Measurements from ENCODE around the gene NAMPT. TPM values are rescaled to one million over a fixed set of nuclear protein-coding genes. Genes with fewer than 3 reads are reported as not detected.

The NAMPT gene
- total RNA-seq = 100 to 1,000 TPM; 194 to 414 (median 270) TPM
- total RNA-seq (2013) = 92.5 TPM

- ATAC-seq = no peak
- H3K4me1 Mint-ChIP-seq = peaks cover 21 to 25% of the 10 kb centered on the region in 2 donors
Observed at GRCh38 chr7:106284714-106285050, at the start of gene NAMPT. TSS of gene NAMPT (minus strand) at chr7:106284983. CDS start at chr7:106284884, 99 bp downstream.

DNA sequence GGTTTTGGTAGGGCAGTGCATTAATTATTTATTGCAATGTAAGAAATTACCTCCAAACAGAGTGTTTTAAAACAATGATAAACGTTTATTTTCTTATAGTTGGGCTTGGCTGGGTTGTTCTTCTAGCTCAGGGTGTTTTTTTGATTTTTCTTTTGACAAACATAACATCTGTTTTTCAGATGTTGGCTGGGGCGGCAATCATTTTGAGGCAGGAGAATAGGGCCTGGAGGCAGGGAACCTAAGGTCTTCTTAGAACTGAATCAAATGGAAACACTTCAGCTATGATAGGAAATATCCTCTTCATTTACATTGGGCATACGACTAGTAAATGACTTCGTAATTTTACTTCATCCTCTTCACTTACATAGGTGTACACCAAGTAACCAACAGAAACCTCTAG, 47.4 kb upstream of the NAMPT start:
- Histone ChIP-seq H3K4me1 (ENCODE audit: control insufficient read depth, insufficient read depth, low read length) (no peaks in the 10 kb centered on the region), H3K4me3 (ENCODE audit: low read length) (no peak overlapping the region), H3K36me3 (ENCODE audit: control insufficient read depth, insufficient read depth, low read length) (no peaks in the 10 kb centered on the region), H3K9me3 (ENCODE audit: control insufficient read depth, insufficient read depth, low read length) (peaks cover 3% of the 10 kb centered on the region), H3K27me3 (ENCODE audit: control insufficient read depth, insufficient read depth, low read length) (no peaks in the 10 kb centered on the region), H3K27ac (ENCODE audit: low read length) (no peak overlapping the region)
- no peak overlapping the region for H3K4me3 Mint-ChIP-seq
- H3K27ac Mint-ChIP-seq = no peak overlapping the region
- 70% methylated on average over 3 of the region's 4 CpGs for WGBS (ENCODE audit: insufficient coverage)
- peaks cover 6% of the 10 kb centered on the region for H3K36me3 Mint-ChIP-seq
- peaks cover 8 to 20% of the 10 kb centered on the region in 2 donors for H3K27me3 Mint-ChIP-seq (ENCODE audit: low read depth in 2 of 2)
- ATAC-seq (no peak), DNase-seq (no peak)
- TF ChIP-seq, protein P1, sequence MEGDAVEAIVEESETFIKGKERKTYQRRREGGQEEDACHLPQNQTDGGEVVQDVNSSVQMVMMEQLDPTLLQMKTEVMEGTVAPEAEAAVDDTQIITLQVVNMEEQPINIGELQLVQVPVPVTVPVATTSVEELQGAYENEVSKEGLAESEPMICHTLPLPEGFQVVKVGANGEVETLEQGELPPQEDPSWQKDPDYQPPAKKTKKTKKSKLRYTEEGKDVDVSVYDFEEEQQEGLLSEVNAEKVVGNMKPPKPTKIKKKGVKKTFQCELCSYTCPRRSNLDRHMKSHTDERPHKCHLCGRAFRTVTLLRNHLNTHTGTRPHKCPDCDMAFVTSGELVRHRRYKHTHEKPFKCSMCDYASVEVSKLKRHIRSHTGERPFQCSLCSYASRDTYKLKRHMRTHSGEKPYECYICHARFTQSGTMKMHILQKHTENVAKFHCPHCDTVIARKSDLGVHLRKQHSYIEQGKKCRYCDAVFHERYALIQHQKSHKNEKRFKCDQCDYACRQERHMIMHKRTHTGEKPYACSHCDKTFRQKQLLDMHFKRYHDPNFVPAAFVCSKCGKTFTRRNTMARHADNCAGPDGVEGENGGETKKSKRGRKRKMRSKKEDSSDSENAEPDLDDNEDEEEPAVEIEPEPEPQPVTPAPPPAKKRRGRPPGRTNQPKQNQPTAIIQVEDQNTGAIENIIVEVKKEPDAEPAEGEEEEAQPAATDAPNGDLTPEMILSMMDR (IDR thresholded peaks at IDR 0.05) = no peak
- no peaks in the 10 kb centered on the region for H3K4me1 Mint-ChIP-seq
- H3K9me3 Mint-ChIP-seq = peaks cover 0 to 3% of the 10 kb centered on the region in 2 donors
- intact Hi-C loops (cut with micrococcal nuclease) = no loop called here

More at GRCh38 chr7:106284714-106285050, at the start of gene NAMPT:
- Mint-ChIP-seq H3K27ac (peak within 1 kb of the TSS; percentile 93 to 95), H3K9me3 (no peaks in the 10 kb centered on the region), H3K4me3 (peak within 1 kb of the TSS; percentile 95), H3K27me3 (ENCODE audit: low read depth in 2 of 2) (no peaks in the 10 kb centered on the region), H3K36me3 (no peaks in the 10 kb centered on the region)
- H3K36me3 ChIP-seq (ENCODE audit: control insufficient read depth, insufficient read depth, low read length) = no peaks in the 10 kb centered on the region
- intact Hi-C loops (cut with micrococcal nuclease) = loop anchor here (2.0 to 10.0 kb wide), 5 partner anchors 170 to 1460 kb away; partner anchors contain the start of genes CBLL1, CCDC71L, HBP1 and SYPL1
- TF ChIP-seq, protein P1 (IDR thresholded peaks at IDR 0.05) = no peak
- DNase-seq = no peak
- WGBS (ENCODE audit: insufficient coverage) = 0% methylated on average over 32 of the region's 32 CpGs
- H3K9me3 ChIP-seq (ENCODE audit: control insufficient read depth, insufficient read depth, low read length) = no peaks in the 10 kb centered on the region
- H3K27me3 ChIP-seq (ENCODE audit: control insufficient read depth, insufficient read depth, low read length) = no peaks in the 10 kb centered on the region
- H3K4me3 ChIP-seq (ENCODE audit: low read length) = peak within 1 kb of the TSS; percentile 97
- H3K27ac ChIP-seq (ENCODE audit: low read length) = peak within 1 kb of the TSS; percentile 97
- H3K4me1 ChIP-seq (ENCODE audit: control insufficient read depth, insufficient read depth, low read length) = peaks cover 12% of the 10 kb centered on the region

- Mint-ChIP-seq H3K4me1 (no peaks in the 10 kb centered on the region), H3K27me3 (ENCODE audit: low read depth in 2 of 2) (peaks cover 8 to 20% of the 10 kb centered on the region in 2 donors), H3K9me3 (peaks cover 0 to under 1% of the 10 kb centered on the region in 2 donors), H3K4me3 (no peak overlapping the region), H3K27ac (no peak overlapping the region), H3K36me3 (no peaks in the 10 kb centered on the region)
- DNase-seq (no peak), ATAC-seq (no peak)
- Histone ChIP-seq H3K4me3 (ENCODE audit: low read length) (no peak overlapping the region), H3K4me1 (ENCODE audit: control insufficient read depth, insufficient read depth, low read length) (no peaks in the 10 kb centered on the region), H3K36me3 (ENCODE audit: control insufficient read depth, insufficient read depth, low read length) (no peaks in the 10 kb centered on the region), H3K27me3 (ENCODE audit: control insufficient read depth, insufficient read depth, low read length) (no peaks in the 10 kb centered on the region), H3K27ac (ENCODE audit: low read length) (no peak overlapping the region), H3K9me3 (ENCODE audit: control insufficient read depth, insufficient read depth, low read length) (no peaks in the 10 kb centered on the region)
- intact Hi-C loops (cut with micrococcal nuclease) = no loop called here
- TF ChIP-seq, protein P1 (IDR thresholded peaks at IDR 0.05) = no peak
- WGBS (ENCODE audit: insufficient coverage) = 47% methylated on average over 3 of the region's 3 CpGs
Observed at GRCh38 chr7:106331441-106332175, 46.8 kb upstream of the NAMPT start.

Measured in natural killer cell (primary cell).